ENCODE results near the gene SPOCK1. TPM values are rescaled to one million over a fixed set of nuclear protein-coding genes. Genes with fewer than 3 reads are reported as not detected.
A peak's percentile ranks its signal among the peaks of the same experiment; 100 is the strongest.

The SPOCK1 gene
- total and polyA plus RNA-seq, 2 of the 13 experiments (the other 11 are each of a cell fraction or from before 2014, with no cell fraction given) = 0.18 to 0.29 TPM

DNA sequence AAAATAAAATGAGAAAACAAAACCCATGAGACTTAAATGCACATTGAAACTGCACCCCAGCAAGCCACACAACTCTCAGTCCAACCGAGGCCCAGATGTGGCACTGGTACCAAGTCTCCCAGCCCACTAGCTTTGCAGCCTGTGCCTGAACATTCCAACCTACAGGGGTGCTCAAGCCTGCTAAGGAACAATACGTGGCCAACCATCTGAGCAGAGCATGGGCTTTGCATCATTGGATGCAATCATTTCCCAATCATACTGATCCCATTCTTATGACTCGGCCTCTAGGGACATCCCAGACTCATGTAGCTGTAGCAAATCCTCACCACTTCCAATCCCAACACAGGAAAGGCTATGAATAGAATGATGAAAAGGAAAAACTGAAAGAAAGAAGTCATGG is 297.2 kb downstream of the SPOCK1 start:
- ChIA-PET CTCF (ENCODE audit: low intra/inter-chr PET ratio, low total read pairs) (no interaction called here), POLR2A (no interaction called here)
- TF ChIP-seq CEBPB (IDR thresholded peaks at IDR 0.05; ENCODE audit: borderline replicate concordance, low read depth, low read length) = peak; percentile 42; the same call in 1 of the 2 replicates
- TF ChIP-seq TEAD3 (CRISPR knock-in tag; optimal IDR thresholded peaks at IDR 0.05; ENCODE audit: borderline replicate concordance) = peak; percentile 63
- no peak for TF ChIP-seq RARG (CRISPR knock-in tag; IDR thresholded peaks at IDR 0.05; ENCODE audit: low read depth)
- no peak for TF ChIP-seq SNAI1 (CRISPR knock-in tag; IDR thresholded peaks at IDR 0.05; ENCODE audit: borderline replicate concordance)
- no peak for TF ChIP-seq ATRX (CRISPR knock-in tag; IDR thresholded peaks at IDR 0.05; ENCODE audit: borderline replicate concordance)
- no peak overlapping the region for H2AFZ ChIP-seq (ENCODE audit: low read length)
- no peaks in the 10 kb centered on the region for H4K20me1 ChIP-seq (ENCODE audit: insufficient read depth, low read length)
- H3K79me2 ChIP-seq (ENCODE audit: insufficient read depth, low read length) = no peaks in the 10 kb centered on the region
- no peaks in the 10 kb centered on the region for H3K4me1 ChIP-seq (ENCODE audit: insufficient read depth, low read length)
- intact Hi-C loops (cut with micrococcal nuclease; ENCODE audit: unreplicated experiment) = no loop called here
- H3K36me3 ChIP-seq (replicated peaks in 1 of 2; ENCODE audit: control insufficient read depth in 1 of 2, insufficient read depth in 2 of 2, low read length in 2 of 2) = no peaks in the 10 kb centered on the region
- no peak for FAIRE-seq
- H3K4me2 ChIP-seq (ENCODE audit: low read depth, low read length) = no peak overlapping the region
- in situ Hi-C loops (cut with HindIII; ENCODE audit: extremely low pct_ligation_motif_present, low pct_unique_long_range_greater_than_20kb) = no loop called here
- no peak overlapping the region for H3K9ac ChIP-seq (ENCODE audit: insufficient read depth, low read depth, low read length)
- peak; percentile 52 for ATAC-seq
- WGBS (ENCODE audit: low lambda C conversion rate) = 16% methylated on average over 3 of the region's 3 CpGs
- DNase-seq (ENCODE audit: low spot score) = no peak
- H3K4me3 ChIP-seq (replicated peaks in 1 of 3; ENCODE audit: insufficient read depth in 1 of 3, low read depth in 2 of 3, low read length in 3 of 3) = no peak overlapping the region
- BruUV-seq (replicated peaks) = no TSS peak
- no peaks in the 10 kb centered on the region for H3K9me3 ChIP-seq (ENCODE audit: low read length)
- no peaks in the 10 kb centered on the region for H3K27me3 ChIP-seq (ENCODE audit: control insufficient read depth in 1 of 2, insufficient read depth in 2 of 2, low read length in 2 of 2)
- no peak overlapping the region for H3K27ac ChIP-seq (ENCODE audit: extremely low read length, insufficient read depth, low read length)

GRCh38 chr5:137200906-137201700 is 298.0 kb downstream of the SPOCK1 start:
- WGBS (ENCODE audit: low lambda C conversion rate) = 25% methylated on average over 5 of the region's 5 CpGs

More at GRCh38 chr5:137200906-137201700, 298.0 kb downstream of the SPOCK1 start:
- no peaks in the 10 kb centered on the region for H3K36me3 ChIP-seq (replicated peaks in 1 of 2; ENCODE audit: control insufficient read depth in 1 of 2, insufficient read depth in 2 of 2, low read length in 2 of 2)
- no peak overlapping the region for H2AFZ ChIP-seq (ENCODE audit: low read length)
- no peak for FAIRE-seq
- POLR2A ChIA-PET = no interaction called here
- no peak for DNase-seq (ENCODE audit: low spot score)
- no peaks in the 10 kb centered on the region for H3K4me1 ChIP-seq (ENCODE audit: insufficient read depth, low read length)
- ATAC-seq = no peak
- intact Hi-C loops (cut with micrococcal nuclease; ENCODE audit: unreplicated experiment) (no loop called here), in situ Hi-C loops (cut with HindIII; ENCODE audit: extremely low pct_ligation_motif_present, low pct_unique_long_range_greater_than_20kb) (no loop called here)
- BruUV-seq (replicated peaks) = no TSS peak
- H3K9ac ChIP-seq (ENCODE audit: insufficient read depth, low read depth, low read length) = no peak overlapping the region
- TF ChIP-seq ZNF768 (CRISPR knock-in tag; IDR thresholded peaks at IDR 0.05) (no peak), ZNF576 (CRISPR knock-in tag; IDR thresholded peaks at IDR 0.05) (no peak), KDM6A (CRISPR knock-in tag; IDR thresholded peaks at IDR 0.05; ENCODE audit: low read depth) (no peak), ZNF777 (CRISPR knock-in tag; IDR thresholded peaks at IDR 0.05) (no peak), PHF20 (CRISPR knock-in tag; IDR thresholded peaks at IDR 0.05) (no peak), AGO2 (optimal IDR thresholded peaks at IDR 0.05; ENCODE audit: low read depth, low read length) (no peak), ZNF660 (CRISPR knock-in tag; IDR thresholded peaks at IDR 0.05; ENCODE audit: borderline replicate concordance, low read depth) (no peak)
- CTCF ChIA-PET (ENCODE audit: low intra/inter-chr PET ratio, low total read pairs) = no interaction called here
- H3K4me3 ChIP-seq (replicated peaks in 1 of 3; ENCODE audit: insufficient read depth in 1 of 3, low read depth in 2 of 3, low read length in 3 of 3) = no peak overlapping the region
- no peaks in the 10 kb centered on the region for H4K20me1 ChIP-seq (ENCODE audit: insufficient read depth, low read length)
- H3K4me2 ChIP-seq (ENCODE audit: low read depth, low read length) = no peak overlapping the region
- H3K27ac ChIP-seq (ENCODE audit: extremely low read length, insufficient read depth, low read length) = no peak overlapping the region
- H3K9me3 ChIP-seq (ENCODE audit: low read length) = no peaks in the 10 kb centered on the region
- H3K27me3 ChIP-seq (ENCODE audit: control insufficient read depth in 1 of 2, insufficient read depth in 2 of 2, low read length in 2 of 2) = no peaks in the 10 kb centered on the region; a peak in 1 of 5 replicates
- H3K79me2 ChIP-seq (ENCODE audit: insufficient read depth, low read length) = no peaks in the 10 kb centered on the region
